Measurements from ENCODE around the gene RNF19B.

DNA sequence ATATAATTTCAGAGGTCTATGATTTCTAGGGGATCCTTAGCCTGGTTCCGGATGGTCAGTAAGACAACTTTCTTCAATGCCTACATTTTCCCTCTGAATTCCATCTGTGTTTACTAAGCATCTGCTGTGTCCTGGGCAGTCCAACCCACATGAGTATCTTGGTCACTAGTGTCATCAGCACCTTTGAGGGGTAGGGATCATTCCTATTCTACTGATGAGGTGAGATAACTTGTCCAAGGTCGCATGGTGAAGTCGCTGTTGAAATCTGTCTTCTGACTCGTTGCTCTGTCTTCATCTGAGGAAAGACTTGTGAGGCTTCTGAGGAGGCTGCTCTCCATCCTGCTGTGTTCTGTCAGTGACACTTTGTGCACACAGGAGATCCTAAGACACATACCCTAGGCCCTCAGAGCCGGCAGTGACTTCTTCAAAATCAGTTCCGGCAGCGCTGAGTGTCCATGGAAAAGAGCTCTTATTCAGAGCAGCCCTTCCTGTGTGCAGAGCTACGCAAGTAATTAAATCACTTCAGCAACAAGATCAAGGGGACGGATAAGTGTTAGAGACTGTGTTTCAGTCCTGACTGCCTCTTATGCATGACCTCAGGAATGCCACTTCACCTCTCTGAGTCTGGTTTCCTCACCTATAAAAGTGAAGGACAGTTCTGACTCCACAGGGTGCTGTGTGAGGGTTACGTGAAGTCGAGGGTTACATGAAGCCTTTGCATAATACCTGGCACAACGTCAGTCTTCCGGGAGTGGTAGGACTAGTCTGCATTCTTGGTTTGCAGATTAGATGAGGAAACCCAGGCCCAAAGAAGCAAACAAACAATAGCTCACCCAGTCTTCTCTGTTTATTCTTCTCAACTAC is 43.7 kb upstream of the RNF19B start:
- TF ChIP-seq CTCF (IDR thresholded peaks at IDR 0.05; ENCODE audit: borderline replicate concordance, extremely low read depth, low read length, poor library complexity, severe bottlenecking) = no peak
- no peak for TF ChIP-seq EZH2 (IDR thresholded peaks at IDR 0.05; ENCODE audit: borderline replicate concordance, low read depth, low read length, severe bottlenecking)
